GM12872 (cell line): Measurements from ENCODE around the gene SPTBN1.

ENCODE experiments used
- CTCF ChIP-seq: IDR thresholded peaks from 3 replicates; pipeline ENCODE4 v1.5.1; 2011; ENCODE audit warnings: low read depth, mild to moderate bottlenecking, low read length, moderate library complexity; ENCODE audit not compliant: insufficient read depth

SPTBN1 gene

GRCh38 chr2:54680397-54681041, 224.4 kb downstream of the SPTBN1 start:
- TF ChIP-seq CTCF = no peak

DNA sequence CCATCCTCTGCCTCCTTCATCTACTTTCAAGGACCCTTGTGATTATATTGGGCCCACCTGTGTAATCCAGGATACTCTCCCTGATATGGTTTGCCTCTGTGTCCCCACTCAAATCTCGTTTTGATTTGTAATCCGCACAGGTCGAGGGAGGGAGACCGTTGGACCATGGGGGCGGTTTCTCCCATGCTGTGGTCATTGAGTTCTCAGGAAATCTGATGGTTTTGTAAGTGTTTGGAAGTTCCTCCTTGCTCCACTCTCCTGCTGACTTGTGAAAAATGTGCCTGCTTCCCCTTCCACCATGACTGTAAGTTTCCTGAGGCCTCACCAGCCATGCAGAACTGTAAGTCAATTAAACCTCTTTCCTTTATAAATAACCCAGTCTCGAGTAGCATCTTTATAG, 225.3 kb downstream of the SPTBN1 start:
- no peak for TF ChIP-seq CTCF

DNA sequence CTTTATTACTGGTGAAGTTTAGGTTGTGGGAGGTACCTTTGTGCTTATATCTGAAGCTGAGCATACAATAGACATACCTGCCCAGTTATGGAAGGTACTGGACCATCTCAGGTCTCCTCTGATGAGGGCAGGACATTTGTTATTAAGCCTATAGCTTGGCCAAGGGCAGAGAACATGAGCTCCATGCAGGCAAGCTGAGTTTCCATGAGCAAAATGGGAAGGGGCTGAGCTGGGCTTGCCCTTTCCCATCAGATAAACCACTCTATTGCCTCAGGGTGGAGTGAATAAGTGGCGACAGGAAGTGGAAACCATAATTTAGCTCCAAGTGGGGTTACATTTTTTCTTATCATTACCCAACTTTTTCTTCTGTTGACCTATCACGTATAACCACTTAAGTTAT, 227.5 kb downstream of the SPTBN1 start:
- TF ChIP-seq CTCF = no peak

- TF ChIP-seq CTCF = no peak
Observed at GRCh38 chr2:54685263-54685775, 229.2 kb downstream of the SPTBN1 start.

DNA sequence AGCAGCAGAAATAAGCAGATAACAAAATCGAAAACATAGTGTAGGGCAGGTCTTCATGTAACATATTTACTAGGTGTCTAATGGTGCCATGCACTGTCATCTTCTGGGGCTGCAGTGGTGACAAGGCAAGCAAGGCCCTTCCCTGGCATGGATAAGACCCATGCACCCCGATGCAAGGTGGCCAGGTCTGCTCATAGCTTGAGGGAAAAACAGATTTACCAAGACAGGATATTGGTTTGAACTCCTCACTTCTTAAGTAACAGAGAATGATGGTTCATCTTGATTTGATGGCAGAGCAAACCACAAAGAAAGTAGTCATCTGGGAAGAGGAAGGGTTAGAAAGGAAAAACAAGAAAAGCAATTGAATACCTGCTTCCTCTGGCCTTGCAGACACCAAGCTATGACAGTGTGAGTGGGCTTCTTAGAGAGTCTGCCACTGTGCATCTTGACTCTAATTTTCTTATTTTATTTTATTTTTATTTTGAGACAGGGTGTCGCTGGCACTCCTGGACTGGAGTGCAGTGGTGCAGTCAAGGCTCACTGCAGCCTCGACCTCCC, 231.5 kb downstream of the SPTBN1 start:
- no peak for TF ChIP-seq CTCF

DNA sequence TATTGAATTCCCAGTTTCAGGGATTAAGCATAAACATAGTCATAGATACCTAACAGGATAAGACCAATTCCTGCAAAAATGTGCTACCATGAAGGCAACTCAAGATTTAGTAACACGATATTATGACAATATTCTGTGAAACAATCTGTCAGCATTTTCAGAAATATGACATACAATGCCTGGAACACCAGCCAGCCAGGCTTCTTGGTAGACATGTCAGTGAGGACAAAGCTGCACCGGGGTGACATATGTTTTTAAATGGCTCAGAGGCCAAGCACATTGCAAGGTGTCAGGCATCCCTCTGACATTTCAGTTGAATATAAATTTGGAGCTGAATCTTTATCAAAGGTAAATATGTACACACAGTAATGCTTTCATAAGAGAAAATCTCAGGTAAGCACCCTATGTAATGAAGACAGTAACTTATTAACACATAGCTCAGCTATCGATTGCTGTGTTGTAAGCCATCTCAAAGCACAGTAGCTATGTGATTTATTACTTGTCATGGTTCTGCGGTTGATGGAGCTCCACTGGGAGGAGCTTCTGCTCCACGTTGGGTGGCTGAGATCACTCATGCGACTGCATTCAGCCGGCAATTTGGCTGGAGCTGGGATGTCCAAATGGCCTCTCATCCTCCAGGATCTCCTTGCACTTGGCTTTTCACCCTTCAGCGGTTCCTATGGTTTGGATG, 235.5 kb downstream of the SPTBN1 start:
- no peak for TF ChIP-seq CTCF

DNA sequence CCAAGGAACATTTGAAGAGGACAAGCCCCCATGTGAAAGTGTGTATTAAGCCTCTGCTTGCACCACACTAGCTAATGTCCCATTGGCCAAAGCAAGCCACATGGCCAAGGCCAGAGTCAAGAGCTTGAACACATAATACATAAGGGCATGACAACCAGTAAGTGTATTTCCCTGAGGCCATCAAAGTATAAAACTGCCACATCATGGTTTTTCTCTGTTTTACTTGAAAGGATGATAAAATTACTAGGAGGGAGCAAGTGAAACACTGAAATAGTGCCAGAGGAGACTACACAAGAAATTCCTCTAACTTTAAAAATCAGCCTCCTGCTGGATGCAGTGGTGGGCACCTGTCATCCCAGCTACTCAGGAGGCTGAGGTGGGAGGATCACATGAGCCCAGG, 236.4 kb downstream of the SPTBN1 start:
- no peak for TF ChIP-seq CTCF
